Colonic mucosa (tissue), 4 donors: ENCODE data around the gene SH3PXD2A. TPM values are rescaled to one million over a fixed set of nuclear protein-coding genes. Genes with fewer than 3 reads are reported as not detected.

Source experiments
- DNase-seq: peaks from one replicate; pipeline ENCODE4 v3.0.0-alpha.2; 2020
- H3K27ac ChIP-seq: fragments of 200-600 bp; one replicate; pipeline ENCODE4 v1.8.0; 2021
- H3K27me3 ChIP-seq: fragments of 200-600 bp; one replicate; pipeline ENCODE4 v1.8.0; 2021
- H3K36me3 ChIP-seq: fragments of 200-600 bp; one replicate; pipeline ENCODE4 v1.8.0; 2021
- H3K4me1 ChIP-seq: fragments of 200-600 bp; one replicate; pipeline ENCODE4 v1.8.0; 2021; ENCODE audit warnings: mild to moderate bottlenecking
- H3K4me3 ChIP-seq: fragments of 200-600 bp; one replicate; pipeline ENCODE4 v1.8.0; 2021
- H3K9ac ChIP-seq, 2 donors: one replicate each; pipeline ENCODE4 v1.7.0; 2013; ENCODE audit warnings: control low read depth in 2 of 2, low read depth in 2 of 2, low read length in 2 of 2
- H3K9me3 ChIP-seq: fragments of 200-600 bp; one replicate; pipeline ENCODE4 v1.8.0; 2021
- CTCF ChIP-seq: fragments of 200-600 bp; IDR thresholded peaks from one replicate; pipeline ENCODE4 v1.8.0; 2022; ENCODE audit warnings: antibody characterized with exemption, mild to moderate bottlenecking
- intact Hi-C: fragments of 100-400 bp; cut with DNase I; formaldehyde crosslinking; loops from one replicate; pipeline ENCODE4 v1.14.1; 2022
- total RNA-seq, 2 donors: library from RNA; stranded (reverse); fragmentation: NEBNext Ultra II Directional in 1 of 2; extraction: Animal tissue kit (Norgen Biotek cat#: 25700) in 1 of 2; gene quantifications; one replicate each; pipeline ENCODE4 v1.2.1, GENCODE V29; 2021
- donor health status: healthy.
- donor health status: DM: no; HTN: no; CAD: no.
- donor health status: DM: no; HTN: no; CAD: no.

The SH3PXD2A gene
- total RNA-seq, 2 donors from 2014 or later = 37.5 to 40.8 TPM

GRCh38 chr10:103648636-103649532, 206.5 kb downstream of the SH3PXD2A start:
- Histone ChIP-seq H3K4me3 (no peak overlapping the region), H3K27me3 (no peaks in the 10 kb centered on the region), H3K36me3 (no peaks in the 10 kb centered on the region), H3K4me1 (peaks cover 25% of the 10 kb centered on the region), H3K9me3 (no peaks in the 10 kb centered on the region), H3K9ac (peak overlapping the region; percentile 23 to 27), H3K27ac (no peak overlapping the region)
- no peak for TF ChIP-seq CTCF
- intact Hi-C loops = no loop called here
- no peak for DNase-seq

DNA sequence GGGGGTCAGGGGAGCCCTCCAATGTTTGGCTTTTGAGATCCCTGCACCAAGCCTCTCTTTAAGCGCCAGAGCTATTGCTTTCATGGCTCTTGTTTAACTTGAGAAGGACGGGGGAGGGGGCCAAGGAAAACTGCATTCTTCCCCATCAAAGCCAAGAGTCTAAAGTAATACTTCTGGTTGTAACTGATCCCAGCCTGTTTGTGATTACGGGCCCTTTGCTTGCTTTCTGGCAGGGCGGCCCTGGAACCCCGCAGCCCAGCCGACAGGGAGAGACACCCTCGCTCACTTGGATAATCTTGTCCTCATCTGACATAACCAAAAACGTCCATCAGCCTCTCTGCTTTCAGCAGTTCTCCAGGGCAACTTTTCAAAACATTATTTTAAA, 207.1 kb downstream of the SH3PXD2A start:
- H3K36me3 ChIP-seq = no peaks in the 10 kb centered on the region
- H3K9ac ChIP-seq = no peak overlapping the region
- H3K27me3 ChIP-seq = no peaks in the 10 kb centered on the region
- H3K9me3 ChIP-seq = no peaks in the 10 kb centered on the region
- DNase-seq = no peak
- H3K4me1 ChIP-seq = peaks cover 20% of the 10 kb centered on the region
- intact Hi-C loops = no loop called here
- H3K4me3 ChIP-seq = no peak overlapping the region
- H3K27ac ChIP-seq = no peak overlapping the region
- no peak for TF ChIP-seq CTCF

GRCh38 chr10:103646304-103646703, 209.1 kb downstream of the SH3PXD2A start:
- Histone ChIP-seq H3K4me1 (peaks cover 4% of the 10 kb centered on the region), H3K36me3 (no peaks in the 10 kb centered on the region), H3K27ac (no peak overlapping the region), H3K9me3 (no peaks in the 10 kb centered on the region), H3K4me3 (no peak overlapping the region), H3K9ac (no peak overlapping the region), H3K27me3 (no peaks in the 10 kb centered on the region)
- intact Hi-C loops = no loop called here
- no peak for DNase-seq
- TF ChIP-seq CTCF = no peak

DNA sequence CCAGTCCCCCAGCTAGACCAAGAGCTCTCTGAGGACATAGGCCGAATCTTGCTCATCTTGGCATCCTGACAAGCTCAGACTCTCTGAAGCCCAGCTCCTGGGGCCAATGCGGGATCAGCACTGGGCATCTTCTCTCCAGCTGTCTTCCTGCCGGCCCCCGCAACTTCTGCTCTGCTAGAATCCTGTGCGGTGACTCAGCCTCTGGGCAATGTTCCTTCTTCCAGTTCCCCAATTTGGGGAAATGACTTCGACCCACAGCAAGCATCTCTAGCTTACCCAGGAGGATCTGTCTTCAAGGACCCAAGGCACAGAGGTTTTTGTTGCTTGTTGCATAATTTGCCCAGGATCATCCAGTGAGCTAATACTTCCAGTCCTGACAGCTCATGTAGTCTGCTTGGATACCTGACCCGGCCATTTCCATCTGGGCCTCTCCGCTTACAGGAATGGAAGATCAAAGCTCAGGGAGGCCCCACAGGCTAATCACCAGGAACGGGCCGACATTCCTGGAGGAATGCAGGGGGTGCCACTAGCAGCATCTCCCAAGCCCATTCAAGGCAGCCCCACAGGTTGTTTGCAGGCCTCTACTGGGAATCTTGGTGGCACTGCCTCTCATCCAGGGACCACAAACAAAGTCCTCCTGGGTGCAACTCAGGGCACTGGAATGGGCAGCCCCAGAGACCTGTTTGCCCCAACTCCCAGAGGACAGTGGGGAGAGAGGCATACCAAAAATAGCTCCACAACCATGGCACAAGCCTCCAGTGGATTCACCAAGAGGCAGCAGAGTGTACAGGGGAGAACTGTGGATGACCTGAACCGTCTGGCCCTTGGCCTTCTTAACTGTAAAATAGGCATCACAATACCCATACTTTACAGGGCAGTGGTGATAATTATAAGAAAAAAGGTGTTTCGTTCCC, 210.0 kb downstream of the SH3PXD2A start:
- TF ChIP-seq CTCF = no peak
- DNase-seq = no peak
- Histone ChIP-seq H3K4me1 (no peaks in the 10 kb centered on the region), H3K27ac (peak overlapping the region; percentile 18), H3K27me3 (no peaks in the 10 kb centered on the region), H3K9me3 (no peaks in the 10 kb centered on the region), H3K36me3 (no peaks in the 10 kb centered on the region), H3K9ac (no peak overlapping the region), H3K4me3 (no peak overlapping the region)
- intact Hi-C loops = no loop called here

DNA sequence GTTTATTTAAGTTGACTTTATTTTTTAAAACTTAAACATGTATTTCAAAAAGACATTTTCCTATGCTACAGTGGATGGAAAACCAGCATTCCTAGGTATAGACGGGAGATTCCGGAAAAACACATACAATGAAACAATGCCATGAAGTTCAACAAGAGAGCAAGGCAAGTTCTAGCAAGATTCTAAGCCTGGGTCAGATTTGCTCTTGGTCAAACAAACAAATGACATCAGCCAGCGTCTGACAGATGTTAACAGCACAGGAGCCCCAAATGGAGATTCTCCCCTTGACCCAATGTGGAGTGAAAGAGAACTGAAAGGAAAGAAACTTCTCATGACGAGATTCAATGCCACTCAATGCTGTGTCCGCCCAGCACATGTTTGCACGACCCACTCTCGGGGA, 212.0 kb downstream of the SH3PXD2A start:
- H3K27me3 ChIP-seq = no peaks in the 10 kb centered on the region
- no peak overlapping the region for H3K27ac ChIP-seq
- intact Hi-C loops = no loop called here
- no peaks in the 10 kb centered on the region for H3K36me3 ChIP-seq
- no peaks in the 10 kb centered on the region for H3K9me3 ChIP-seq
- H3K9ac ChIP-seq = no peak overlapping the region
- H3K4me1 ChIP-seq = no peaks in the 10 kb centered on the region
- no peak for TF ChIP-seq CTCF
- H3K4me3 ChIP-seq = no peak overlapping the region
- DNase-seq = no peak
